AG04449 (cell line): ENCODE data around the gene IGF1R.
A peak's percentile ranks its signal among the peaks of the same experiment; 100 is the strongest.

ENCODE experiments used
- CTCF ChIA-PET: fragments of 350-600 bp; formaldehyde crosslinking; extraction: SDS; loops from one replicate; lab custom pipeline; 2021; ENCODE audit warnings: antibody characterized with exemption; lab: Yijun Ruan, JAX
- POLR2A ChIA-PET: fragments of 400-600, 350-600 bp; formaldehyde crosslinking; extraction: SDS; loops from one replicate; lab custom pipeline; 2020; ENCODE audit warnings: antibody characterized with exemption, inconsistent platforms; lab: Yijun Ruan, JAX
- DNase-seq: peaks from one replicate; pipeline ENCODE4 v3.0.0-alpha.2; 2010; ENCODE audit warnings: low read depth, low spot score
- H3K4me3 ChIP-seq: 2 replicates; pipeline ENCODE4 v1.5.1; 2011; ENCODE audit warnings: low read depth, mild to moderate bottlenecking, control low read depth, low read length
- TF ChIP-seq, protein P1 (sequence below): IDR thresholded peaks from one replicate; pipeline ENCODE4 v1.5.1; 2011; ENCODE audit warnings: mild to moderate bottlenecking, moderate library complexity, low read length, control low read depth, inconsistent platforms; ENCODE audit not compliant: insufficient read depth; ENCODE audit errors: missing control alignments

The IGF1R gene

DNA sequence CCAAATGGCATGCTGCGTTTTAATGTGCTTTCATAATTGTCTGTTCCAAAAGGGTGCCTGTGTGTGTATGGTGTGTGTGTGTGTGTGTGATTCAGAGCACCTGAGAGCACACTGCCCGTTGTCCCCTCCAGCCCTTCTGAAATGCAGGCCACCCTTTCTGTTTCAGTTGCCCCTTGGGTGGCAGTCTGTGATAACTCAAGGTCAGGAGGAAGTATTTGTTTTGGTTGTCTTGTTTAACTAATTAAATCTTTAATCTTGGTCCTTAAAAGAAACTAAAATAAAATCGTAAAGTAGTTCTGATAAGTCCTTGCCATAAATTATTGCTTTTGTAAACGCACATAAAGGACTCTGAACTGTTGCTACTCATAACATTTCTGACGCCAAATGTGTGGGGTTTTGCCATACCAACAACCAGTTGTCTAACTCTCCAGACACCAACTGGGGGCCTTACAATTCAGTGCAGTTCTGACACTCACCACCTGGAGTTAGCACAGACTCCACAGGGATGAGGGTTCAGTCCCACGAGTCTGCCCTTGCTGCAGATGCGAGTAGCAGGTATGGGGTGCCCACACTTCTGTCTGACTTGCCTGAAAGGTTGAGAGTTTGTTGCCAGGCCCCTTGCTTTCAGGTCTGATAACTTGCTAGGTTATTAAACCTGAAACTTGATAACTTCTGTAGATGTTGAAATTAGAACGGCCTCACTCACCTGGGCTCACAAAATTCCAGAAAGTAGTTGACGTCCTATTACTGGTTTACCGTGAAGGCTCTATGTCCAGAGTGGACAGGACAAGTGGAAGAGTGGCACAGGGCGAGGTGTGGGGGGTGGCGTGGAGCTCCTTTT is 157.3 kb downstream of the IGF1R start:
- DNase-seq: no peak
- ChIA-PET POLR2A (no interaction called here), CTCF (interaction anchor here (1.0 kb wide), 1 partner anchor 98 kb away, joined by 3 read pairs; no protein-coding TSS in a partner anchor)
- H3K4me3 ChIP-seq: no peak overlapping the region
- TF ChIP-seq, protein P1, sequence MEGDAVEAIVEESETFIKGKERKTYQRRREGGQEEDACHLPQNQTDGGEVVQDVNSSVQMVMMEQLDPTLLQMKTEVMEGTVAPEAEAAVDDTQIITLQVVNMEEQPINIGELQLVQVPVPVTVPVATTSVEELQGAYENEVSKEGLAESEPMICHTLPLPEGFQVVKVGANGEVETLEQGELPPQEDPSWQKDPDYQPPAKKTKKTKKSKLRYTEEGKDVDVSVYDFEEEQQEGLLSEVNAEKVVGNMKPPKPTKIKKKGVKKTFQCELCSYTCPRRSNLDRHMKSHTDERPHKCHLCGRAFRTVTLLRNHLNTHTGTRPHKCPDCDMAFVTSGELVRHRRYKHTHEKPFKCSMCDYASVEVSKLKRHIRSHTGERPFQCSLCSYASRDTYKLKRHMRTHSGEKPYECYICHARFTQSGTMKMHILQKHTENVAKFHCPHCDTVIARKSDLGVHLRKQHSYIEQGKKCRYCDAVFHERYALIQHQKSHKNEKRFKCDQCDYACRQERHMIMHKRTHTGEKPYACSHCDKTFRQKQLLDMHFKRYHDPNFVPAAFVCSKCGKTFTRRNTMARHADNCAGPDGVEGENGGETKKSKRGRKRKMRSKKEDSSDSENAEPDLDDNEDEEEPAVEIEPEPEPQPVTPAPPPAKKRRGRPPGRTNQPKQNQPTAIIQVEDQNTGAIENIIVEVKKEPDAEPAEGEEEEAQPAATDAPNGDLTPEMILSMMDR: peak; percentile 11

DNA sequence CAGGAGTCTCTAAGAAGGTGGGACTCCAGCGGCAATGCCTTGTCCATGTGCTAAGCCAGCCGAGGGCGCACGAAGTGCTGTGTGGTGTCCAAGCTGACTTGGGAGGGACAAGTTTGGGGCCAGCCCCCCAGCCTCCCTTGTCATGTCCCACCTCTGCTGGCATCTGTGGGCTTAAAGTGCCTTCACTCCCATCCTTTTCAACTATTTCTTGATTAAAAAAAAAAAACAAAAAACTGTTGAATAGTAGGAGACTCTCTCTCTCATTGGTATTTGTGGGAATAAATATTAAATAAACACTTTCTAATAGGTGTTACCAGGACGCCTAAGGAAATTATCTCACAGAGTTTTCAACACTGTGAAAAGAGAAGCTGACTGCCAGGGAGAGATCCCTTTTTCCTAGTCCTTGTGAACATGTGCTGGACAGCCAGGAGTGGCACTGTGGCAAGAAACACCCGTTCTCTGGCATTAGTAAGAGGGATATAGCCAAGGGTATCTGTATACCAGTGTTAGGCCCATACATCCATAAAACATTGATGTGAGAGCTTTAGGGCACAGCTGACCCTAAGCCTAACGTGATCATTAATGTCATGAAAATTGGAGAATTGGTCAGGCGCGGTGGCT is 158.0 kb downstream of the IGF1R start:
- TF ChIP-seq, protein P1: no peak
- CTCF ChIA-PET: interaction anchor here (0.7 to 1.7 kb wide), 6 partner anchors 9 to 273 kb away, joined by 3 to 7 read pairs (median 4); no protein-coding TSS in a partner anchor
- POLR2A ChIA-PET: no interaction called here
- H3K4me3 ChIP-seq: no peak overlapping the region
- DNase-seq: no peak

DNA sequence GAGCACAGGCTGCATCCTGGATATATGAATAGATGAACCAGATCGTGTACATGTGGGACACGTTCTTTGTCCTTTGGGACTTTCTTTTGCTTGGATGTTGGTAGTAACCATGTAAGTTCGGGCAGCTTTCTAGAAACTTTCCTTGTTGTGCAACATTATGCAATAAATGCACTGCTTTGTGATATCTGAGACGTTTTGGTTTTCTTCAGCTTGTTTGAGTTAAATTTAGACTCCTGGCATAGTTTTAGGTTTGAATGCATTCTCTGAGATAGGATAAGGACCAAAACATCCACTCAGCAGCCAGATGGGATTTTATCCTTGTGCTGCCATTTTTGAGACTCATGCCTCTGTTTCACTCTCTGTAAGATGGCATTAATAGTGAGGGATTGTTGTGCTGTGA is 158.9 kb downstream of the IGF1R start:
- CTCF ChIA-PET: interaction anchor here (0.7 to 1.7 kb wide), 7 partner anchors 8 to 293 kb away, joined by 3 to 7 read pairs (median 4); no protein-coding TSS in a partner anchor
- TF ChIP-seq, protein P1: no peak
- POLR2A ChIA-PET: no interaction called here
- no peak overlapping the region for H3K4me3 ChIP-seq
- DNase-seq: peak; percentile 71

DNA sequence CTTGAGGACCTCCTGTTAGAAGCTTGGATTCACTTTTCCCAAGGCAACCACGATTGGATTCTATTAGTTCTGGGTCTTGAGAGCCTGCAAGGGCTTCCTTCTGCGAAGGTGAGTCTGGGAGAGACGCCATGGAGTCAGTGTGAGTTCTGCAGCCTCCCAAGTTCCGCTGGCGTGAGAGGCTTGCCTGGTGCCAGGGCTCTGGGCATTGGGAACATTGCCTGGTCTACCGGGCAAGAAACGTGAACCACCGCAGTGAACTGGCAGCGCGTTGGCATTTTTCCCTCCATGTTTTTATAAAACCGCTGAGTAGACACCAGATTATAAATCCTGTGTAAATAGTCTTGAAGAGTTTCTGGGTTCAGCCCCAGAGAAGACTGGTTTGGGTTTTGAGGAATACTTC is 160.9 kb downstream of the IGF1R start:
- TF ChIP-seq, protein P1: no peak
- no peak overlapping the region for H3K4me3 ChIP-seq
- ChIA-PET CTCF (interaction anchor here (1.2 kb wide), 1 partner anchor 13 kb away, joined by 3 read pairs; no protein-coding TSS in a partner anchor), POLR2A (no interaction called here)
- no peak for DNase-seq

DNA sequence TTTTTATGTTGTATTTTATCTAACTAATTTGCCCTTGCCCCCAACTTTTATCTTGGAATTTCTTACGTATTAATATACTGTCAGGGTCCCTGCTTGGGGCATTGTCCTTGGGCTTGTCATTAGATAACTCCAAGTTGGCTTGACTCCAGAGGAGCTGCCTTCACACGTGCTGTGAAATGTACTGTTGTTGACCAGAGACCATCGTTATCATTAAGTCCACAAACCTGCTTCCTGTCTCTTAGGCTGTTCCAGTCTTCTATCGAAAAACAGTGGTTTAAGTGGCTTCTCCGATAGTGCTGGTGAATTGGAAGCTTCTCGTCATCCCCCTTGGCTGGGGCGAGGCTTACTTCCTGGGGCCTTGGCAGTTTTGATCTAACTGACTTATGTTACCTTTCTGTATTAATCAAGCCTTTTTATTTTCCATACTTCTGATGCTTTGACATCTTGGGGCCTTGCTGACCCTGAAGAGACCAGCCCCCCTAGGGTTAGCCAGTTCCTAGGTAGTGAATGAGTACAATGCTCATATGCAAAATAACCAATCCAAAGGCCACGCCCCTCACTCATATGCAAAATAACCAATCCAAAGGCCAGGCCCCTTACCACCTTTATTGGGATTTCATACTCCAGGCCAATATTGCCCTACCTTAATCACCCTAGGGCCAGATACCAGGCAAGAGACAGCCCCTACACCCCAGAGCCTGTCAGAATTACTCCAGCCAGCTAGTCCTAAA is 164.5 kb downstream of the IGF1R start:
- CTCF ChIA-PET: interaction anchor here (1.6 kb wide), 1 partner anchor 35 kb away, joined by 3 read pairs; no protein-coding TSS in a partner anchor
- TF ChIP-seq, protein P1: no peak
- POLR2A ChIA-PET: no interaction called here
- DNase-seq: no peak
- H3K4me3 ChIP-seq: no peak overlapping the region
